ENCODE results near the gene MPZL3.

DNA sequence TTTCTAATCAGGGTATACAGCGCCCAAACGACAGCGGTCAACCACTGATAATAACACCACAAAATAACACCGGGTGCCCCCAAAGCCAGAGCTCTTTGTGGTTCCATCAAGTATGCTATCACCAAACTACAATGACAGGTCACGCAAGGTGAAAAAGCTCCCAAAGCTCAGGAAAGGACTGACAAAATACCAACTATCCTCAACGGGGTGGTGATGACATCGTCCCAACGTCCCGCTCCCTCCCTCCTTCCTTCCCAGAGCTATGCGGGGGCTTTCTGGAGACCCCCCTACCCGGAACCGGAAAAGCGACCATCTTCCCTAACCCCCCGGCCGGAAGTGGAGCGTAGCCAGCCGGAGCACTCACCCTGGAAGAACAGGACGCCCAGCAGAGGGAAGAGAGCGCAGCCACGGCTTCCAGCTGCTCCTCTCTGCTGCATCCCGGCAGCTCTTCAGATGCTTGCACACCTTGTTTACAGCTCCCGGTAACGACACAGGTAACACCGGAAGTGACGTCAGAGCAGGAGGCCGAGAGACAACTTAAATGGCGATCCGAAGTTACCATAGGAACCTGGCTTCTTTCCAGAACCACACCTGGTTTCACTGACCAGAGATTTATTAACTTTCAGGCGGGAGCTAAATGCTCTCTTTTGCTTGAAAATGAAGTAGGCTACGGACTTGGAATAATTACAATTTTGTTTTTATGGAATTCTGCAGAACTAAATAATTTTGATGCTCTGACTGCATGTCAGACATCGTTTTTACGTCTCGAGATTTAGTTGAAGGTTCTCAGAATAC, at the start of gene MPZL3:
- TF ChIP-seq, protein P1, sequence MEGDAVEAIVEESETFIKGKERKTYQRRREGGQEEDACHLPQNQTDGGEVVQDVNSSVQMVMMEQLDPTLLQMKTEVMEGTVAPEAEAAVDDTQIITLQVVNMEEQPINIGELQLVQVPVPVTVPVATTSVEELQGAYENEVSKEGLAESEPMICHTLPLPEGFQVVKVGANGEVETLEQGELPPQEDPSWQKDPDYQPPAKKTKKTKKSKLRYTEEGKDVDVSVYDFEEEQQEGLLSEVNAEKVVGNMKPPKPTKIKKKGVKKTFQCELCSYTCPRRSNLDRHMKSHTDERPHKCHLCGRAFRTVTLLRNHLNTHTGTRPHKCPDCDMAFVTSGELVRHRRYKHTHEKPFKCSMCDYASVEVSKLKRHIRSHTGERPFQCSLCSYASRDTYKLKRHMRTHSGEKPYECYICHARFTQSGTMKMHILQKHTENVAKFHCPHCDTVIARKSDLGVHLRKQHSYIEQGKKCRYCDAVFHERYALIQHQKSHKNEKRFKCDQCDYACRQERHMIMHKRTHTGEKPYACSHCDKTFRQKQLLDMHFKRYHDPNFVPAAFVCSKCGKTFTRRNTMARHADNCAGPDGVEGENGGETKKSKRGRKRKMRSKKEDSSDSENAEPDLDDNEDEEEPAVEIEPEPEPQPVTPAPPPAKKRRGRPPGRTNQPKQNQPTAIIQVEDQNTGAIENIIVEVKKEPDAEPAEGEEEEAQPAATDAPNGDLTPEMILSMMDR (IDR thresholded peaks at IDR 0.05): no peak
- TF ChIP-seq ZC3H11A (IDR thresholded peaks at IDR 0.05) (no peak), EP300 (IDR thresholded peaks at IDR 0.05) (no peak), RAD21 (conservative IDR thresholded peaks at IDR 0.05 in 1 of 2, IDR thresholded peaks at IDR 0.05 in 1 of 2) (no peak)

Data from A549 (cell line).